Liver (tissue), 9 donors: ENCODE results near the gene PDE4B. TPM values are rescaled to one million over a fixed set of nuclear protein-coding genes. Genes with fewer than 3 reads are reported as not detected.

Source experiments
- DNase-seq: peaks from one replicate; pipeline ENCODE4 v3.0.0-alpha.2; 2017; ENCODE audit warnings: low spot score
- H3K27ac ChIP-seq, 2 donors: one replicate each; pipeline ENCODE4 v1.7.0; 2013; ENCODE audit warnings: inconsistent platforms in 2 of 2, low read length in 2 of 2, control low read depth in 1 of 2, low read depth in 1 of 2, mild to moderate bottlenecking in 1 of 2
- H3K27me3 ChIP-seq, 4 donors: one replicate each; pipeline versions ENCODE4 v1.6.1 to v1.7.0; 2013; ENCODE audit warnings: low read length in 3 of 4, inconsistent platforms in 1 of 4, mild to moderate bottlenecking in 1 of 4, moderate library complexity in 1 of 4; ENCODE audit not compliant: control insufficient read depth in 4 of 4, insufficient read depth in 4 of 4
- H3K36me3 ChIP-seq, 4 donors: one replicate each; pipeline versions ENCODE4 v1.6.1 to v1.7.0; 2013; ENCODE audit warnings: low read length in 3 of 4, mild to moderate bottlenecking in 3 of 4, low read depth in 1 of 4, moderate library complexity in 1 of 4; ENCODE audit not compliant: control insufficient read depth in 4 of 4, insufficient read depth in 3 of 4
- H3K4me1 ChIP-seq, 4 donors: one replicate each; pipeline versions ENCODE4 v1.6.1 to v1.7.0; 2013; ENCODE audit warnings: low read length in 3 of 4, mild to moderate bottlenecking in 3 of 4, moderate library complexity in 1 of 4; ENCODE audit not compliant: control insufficient read depth in 4 of 4, insufficient read depth in 4 of 4
- H3K4me3 ChIP-seq, 3 donors: one replicate each; pipeline versions ENCODE4 v1.6.1 to v1.7.0; 2013; ENCODE audit warnings: low read length in 3 of 3, control low read depth in 1 of 3, low read depth in 1 of 3, mild to moderate bottlenecking in 1 of 3
- H3K9ac ChIP-seq, 2 donors: one replicate each; pipeline ENCODE4 v1.7.0; 2013; ENCODE audit warnings: low read length in 2 of 2, mild to moderate bottlenecking in 2 of 2, moderate library complexity in 2 of 2, control low read depth in 1 of 2, low read depth in 1 of 2
- H3K9me3 ChIP-seq, 4 donors: one replicate each; pipeline versions ENCODE4 v1.6.1 to v1.7.0; 2013; ENCODE audit warnings: low read length in 3 of 4; ENCODE audit not compliant: control insufficient read depth in 4 of 4
- EGR1 ChIP-seq, 2 donors: IDR thresholded peaks; 2 replicates each; pipeline ENCODE4 v1.6.1; 2016 to 2018; ENCODE audit warnings: antibody characterized with exemption in 2 of 2, low read depth in 2 of 2
- FOXA1 ChIP-seq: IDR thresholded peaks from 2 replicates; pipeline ENCODE4 v1.6.1; 2016; ENCODE audit warnings: antibody characterized with exemption
- FOXA2 ChIP-seq: IDR thresholded peaks from 2 replicates; pipeline ENCODE4 v1.6.1; 2016; ENCODE audit warnings: antibody characterized with exemption
- GABPA ChIP-seq, 2 donors: IDR thresholded peaks in 1 of 2; conservative IDR thresholded peaks in 1 of 2; 2 replicates each; pipeline ENCODE4 v1.6.1; 2016; ENCODE audit warnings: antibody characterized with exemption in 2 of 2, mild to moderate bottlenecking in 1 of 2, moderate library complexity in 1 of 2
- HNF4A ChIP-seq, 2 donors: conservative IDR thresholded peaks; 2 replicates each; pipeline ENCODE4 v1.6.1; 2016; ENCODE audit warnings: antibody characterized with exemption in 2 of 2, mild to moderate bottlenecking in 2 of 2
- HNF4G ChIP-seq: IDR thresholded peaks from 2 replicates; pipeline ENCODE4 v1.6.1; 2016; ENCODE audit warnings: antibody characterized with exemption
- JUND ChIP-seq, 2 donors: IDR thresholded peaks; 2 replicates each; pipeline ENCODE4 v1.6.1; 2016; ENCODE audit warnings: antibody characterized with exemption in 2 of 2
- NR2F2 ChIP-seq: IDR thresholded peaks from 2 replicates; pipeline ENCODE4 v1.6.1; 2016; ENCODE audit warnings: antibody characterized with exemption
- RAD21 ChIP-seq, 2 donors: IDR thresholded peaks; 2 replicates each; pipeline ENCODE4 v1.6.1; 2016; ENCODE audit warnings: antibody characterized with exemption in 2 of 2, mild to moderate bottlenecking in 2 of 2
- RXRA ChIP-seq, 2 donors: IDR thresholded peaks; 2 replicates each; pipeline ENCODE4 v1.6.1; 2017 to 2018; ENCODE audit warnings: antibody characterized with exemption in 2 of 2, mild to moderate bottlenecking in 1 of 2
- SP1 ChIP-seq: IDR thresholded peaks from 2 replicates; pipeline ENCODE4 v1.6.1; 2018; ENCODE audit warnings: antibody characterized with exemption, mild to moderate bottlenecking
- TAF1 ChIP-seq: conservative IDR thresholded peaks from 2 replicates; pipeline ENCODE4 v1.6.1; 2016; ENCODE audit warnings: antibody characterized with exemption, mild to moderate bottlenecking
- YY1 ChIP-seq: IDR thresholded peaks from 2 replicates; pipeline ENCODE4 v1.6.1; 2016; ENCODE audit warnings: antibody characterized with exemption, mild to moderate bottlenecking
- WGBS: extraction: QIAGEN DNeasy Blood & Tissue Kit; methylation state at CpG from one replicate; pipeline ENCODE4 v1.1.7; 2013; 5-methylcytosine and 5-hydroxymethylcytosine counted together
- polyA plus RNA-seq, 2 donors: library from polyadenylated mRNA; stranded (reverse) in 1 of 2; unstranded in 1 of 2; fragments of 200-250 nt in 1 of 2; fragments of >200 nt in 1 of 2; fragmentation: Nextera tagmentation in 1 of 2; extraction: Ambion mirVana in 1 of 2; gene quantifications; one replicate each; pipeline versions ENCODE4 v1.2.1 to v1.2.3, GENCODE V29; 2013 to 2015
- total RNA-seq, 2 donors: library from RNA; depleted of rRNA; stranded (reverse); fragments of >200 nt; gene quantifications; one replicate each; pipeline ENCODE4 v1.2.3, GENCODE V29; 2014
- TF ChIP-seq, protein P1 (sequence below): fragments of 150-350 bp; IDR thresholded peaks from 2 replicates; pipeline ENCODE4 v1.5.1; 2017; ENCODE audit warnings: improper control_type of control experiment, low read depth, low read length; ENCODE audit not compliant: missing input control
- TF ChIP-seq, protein P2 (sequence below): IDR thresholded peaks from 2 replicates; pipeline ENCODE4 v1.6.1; 2016; ENCODE audit warnings: antibody characterized with exemption, mild to moderate bottlenecking
- TF ChIP-seq, protein P3 (sequence below): IDR thresholded peaks from 2 replicates; pipeline ENCODE4 v1.6.1; 2016; ENCODE audit warnings: antibody characterized with exemption
- TF ChIP-seq, protein P4 (sequence below): IDR thresholded peaks from 2 replicates; pipeline ENCODE4 v1.6.1; 2016; ENCODE audit warnings: antibody characterized with exemption
- donor health status: healthy.
- donor health status: healthy.
- donor health status: healthy.
- donor health status: healthy.
- donor health status: healthy.

PDE4B gene
- total and polyA plus RNA-seq, 4 donors, result 1.9 to 3.9 (median 2.7) TPM

DNA sequence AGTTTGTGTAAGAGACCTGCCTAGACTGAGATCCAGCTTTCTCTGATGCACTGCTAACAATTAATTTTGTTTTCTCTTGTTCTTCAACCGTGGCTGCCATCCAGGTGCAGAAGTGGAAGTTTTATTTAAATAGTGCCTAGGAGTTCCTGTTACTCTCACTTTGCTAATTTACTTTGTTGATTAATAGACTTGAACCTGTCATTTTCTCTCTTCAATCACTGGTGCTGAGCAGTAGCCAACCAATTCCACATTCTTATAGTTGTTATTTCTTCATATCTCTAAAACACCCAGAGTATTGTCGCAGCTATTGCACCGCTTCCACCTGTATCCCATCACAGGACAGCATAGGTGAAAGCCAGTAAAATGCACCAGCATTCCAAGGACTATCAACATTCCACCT, 157.2 kb downstream of the PDE4B start:
- Histone ChIP-seq H3K9ac (no peak overlapping the region), H3K27me3 (no peaks in the 10 kb centered on the region), H3K4me1 (no peaks in the 10 kb centered on the region), H3K27ac (no peak overlapping the region), H3K4me3 (no peak overlapping the region), H3K36me3 (no peaks in the 10 kb centered on the region), H3K9me3 (no peaks in the 10 kb centered on the region)
- DNase-seq, result no peak
- WGBS, result 88% methylated on average over 3 of the region's 3 CpGs
- TF ChIP-seq FOXA1 (no peak), EGR1 (IDR thresholded peaks at IDR 0.05; ENCODE audit: low read depth in 2 of 2) (no peak), YY1 (no peak), SP1 (no peak), HNF4G (no peak), RAD21 (IDR thresholded peaks at IDR 0.05) (no peak), JUND (IDR thresholded peaks at IDR 0.05) (no peak), HNF4A (conservative IDR thresholded peaks at IDR 0.05) (no peak)

DNA sequence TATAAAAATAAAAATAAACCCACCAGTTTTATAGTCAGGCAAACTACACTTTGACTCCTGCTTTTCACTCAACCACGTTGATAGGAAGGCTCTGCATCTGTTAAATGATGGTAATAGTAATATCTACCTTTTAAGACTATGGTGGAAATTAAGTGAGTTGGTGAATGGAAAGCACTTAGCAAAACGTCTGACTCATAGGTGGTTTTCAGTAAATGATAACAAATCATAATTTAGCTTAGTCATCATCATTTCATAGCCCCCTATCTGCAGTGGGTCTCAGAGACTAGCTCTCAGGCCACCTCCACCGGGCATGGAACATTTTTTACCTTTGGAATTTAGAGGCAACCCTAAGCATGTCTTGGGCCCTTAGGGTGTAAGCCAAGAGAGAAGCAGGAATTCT, 160.0 kb downstream of the PDE4B start:
- no peaks in the 10 kb centered on the region for H3K27me3 ChIP-seq
- 74% methylated on average over 3 of the region's 3 CpGs for WGBS
- H3K9ac ChIP-seq, result no peak overlapping the region
- no peak overlapping the region for H3K4me3 ChIP-seq
- H3K4me1 ChIP-seq, result no peaks in the 10 kb centered on the region
- H3K9me3 ChIP-seq, result no peaks in the 10 kb centered on the region
- no peaks in the 10 kb centered on the region for H3K36me3 ChIP-seq
- no peak overlapping the region for H3K27ac ChIP-seq
- DNase-seq, result no peak
- TF ChIP-seq YY1 (no peak), RXRA (IDR thresholded peaks at IDR 0.05) (no peak), NR2F2 (no peak), HNF4G (no peak), HNF4A (conservative IDR thresholded peaks at IDR 0.05) (no peak), FOXA2 (no peak), GABPA (IDR thresholded peaks at IDR 0.05 in 1 of 2, conservative IDR thresholded peaks at IDR 0.05 in 1 of 2) (no peak), TAF1 (no peak), FOXA1 (no peak)
- TF ChIP-seq, protein P1, sequence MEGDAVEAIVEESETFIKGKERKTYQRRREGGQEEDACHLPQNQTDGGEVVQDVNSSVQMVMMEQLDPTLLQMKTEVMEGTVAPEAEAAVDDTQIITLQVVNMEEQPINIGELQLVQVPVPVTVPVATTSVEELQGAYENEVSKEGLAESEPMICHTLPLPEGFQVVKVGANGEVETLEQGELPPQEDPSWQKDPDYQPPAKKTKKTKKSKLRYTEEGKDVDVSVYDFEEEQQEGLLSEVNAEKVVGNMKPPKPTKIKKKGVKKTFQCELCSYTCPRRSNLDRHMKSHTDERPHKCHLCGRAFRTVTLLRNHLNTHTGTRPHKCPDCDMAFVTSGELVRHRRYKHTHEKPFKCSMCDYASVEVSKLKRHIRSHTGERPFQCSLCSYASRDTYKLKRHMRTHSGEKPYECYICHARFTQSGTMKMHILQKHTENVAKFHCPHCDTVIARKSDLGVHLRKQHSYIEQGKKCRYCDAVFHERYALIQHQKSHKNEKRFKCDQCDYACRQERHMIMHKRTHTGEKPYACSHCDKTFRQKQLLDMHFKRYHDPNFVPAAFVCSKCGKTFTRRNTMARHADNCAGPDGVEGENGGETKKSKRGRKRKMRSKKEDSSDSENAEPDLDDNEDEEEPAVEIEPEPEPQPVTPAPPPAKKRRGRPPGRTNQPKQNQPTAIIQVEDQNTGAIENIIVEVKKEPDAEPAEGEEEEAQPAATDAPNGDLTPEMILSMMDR, result no peak
- TF ChIP-seq, protein P2, sequence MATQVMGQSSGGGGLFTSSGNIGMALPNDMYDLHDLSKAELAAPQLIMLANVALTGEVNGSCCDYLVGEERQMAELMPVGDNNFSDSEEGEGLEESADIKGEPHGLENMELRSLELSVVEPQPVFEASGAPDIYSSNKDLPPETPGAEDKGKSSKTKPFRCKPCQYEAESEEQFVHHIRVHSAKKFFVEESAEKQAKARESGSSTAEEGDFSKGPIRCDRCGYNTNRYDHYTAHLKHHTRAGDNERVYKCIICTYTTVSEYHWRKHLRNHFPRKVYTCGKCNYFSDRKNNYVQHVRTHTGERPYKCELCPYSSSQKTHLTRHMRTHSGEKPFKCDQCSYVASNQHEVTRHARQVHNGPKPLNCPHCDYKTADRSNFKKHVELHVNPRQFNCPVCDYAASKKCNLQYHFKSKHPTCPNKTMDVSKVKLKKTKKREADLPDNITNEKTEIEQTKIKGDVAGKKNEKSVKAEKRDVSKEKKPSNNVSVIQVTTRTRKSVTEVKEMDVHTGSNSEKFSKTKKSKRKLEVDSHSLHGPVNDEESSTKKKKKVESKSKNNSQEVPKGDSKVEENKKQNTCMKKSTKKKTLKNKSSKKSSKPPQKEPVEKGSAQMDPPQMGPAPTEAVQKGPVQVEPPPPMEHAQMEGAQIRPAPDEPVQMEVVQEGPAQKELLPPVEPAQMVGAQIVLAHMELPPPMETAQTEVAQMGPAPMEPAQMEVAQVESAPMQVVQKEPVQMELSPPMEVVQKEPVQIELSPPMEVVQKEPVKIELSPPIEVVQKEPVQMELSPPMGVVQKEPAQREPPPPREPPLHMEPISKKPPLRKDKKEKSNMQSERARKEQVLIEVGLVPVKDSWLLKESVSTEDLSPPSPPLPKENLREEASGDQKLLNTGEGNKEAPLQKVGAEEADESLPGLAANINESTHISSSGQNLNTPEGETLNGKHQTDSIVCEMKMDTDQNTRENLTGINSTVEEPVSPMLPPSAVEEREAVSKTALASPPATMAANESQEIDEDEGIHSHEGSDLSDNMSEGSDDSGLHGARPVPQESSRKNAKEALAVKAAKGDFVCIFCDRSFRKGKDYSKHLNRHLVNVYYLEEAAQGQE, result no peak
- TF ChIP-seq, protein P3, sequence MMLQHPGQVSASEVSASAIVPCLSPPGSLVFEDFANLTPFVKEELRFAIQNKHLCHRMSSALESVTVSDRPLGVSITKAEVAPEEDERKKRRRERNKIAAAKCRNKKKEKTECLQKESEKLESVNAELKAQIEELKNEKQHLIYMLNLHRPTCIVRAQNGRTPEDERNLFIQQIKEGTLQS, result no peak
- TF ChIP-seq, protein P4, sequence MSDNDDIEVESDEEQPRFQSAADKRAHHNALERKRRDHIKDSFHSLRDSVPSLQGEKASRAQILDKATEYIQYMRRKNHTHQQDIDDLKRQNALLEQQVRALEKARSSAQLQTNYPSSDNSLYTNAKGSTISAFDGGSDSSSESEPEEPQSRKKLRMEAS, result no peak
